Stimulated activated CD4-positive, alpha-beta T cell treated with anti-CD3 and anti-CD28 coated beads, Interleukin-1b, Interleukin-23, amount 100 ng/mL, for 48 hours (primary cell): ENCODE results near the gene EML6.

ENCODE experiments used
- DNase-seq: peaks from one replicate; pipeline ENCODE4 v3.0.0-alpha.2; 2020

The EML6 gene

GRCh38 chr2:54920660-54921059 is 197.2 kb downstream of the EML6 start:
- no peak for DNase-seq

GRCh38 chr2:54924121-54924520 is 200.7 kb downstream of the EML6 start:
- DNase-seq: no peak

- no peak for DNase-seq
These were observed 201.6 kb downstream of the EML6 start for GRCh38 chr2:54925022-54925421.

- no peak for DNase-seq
These were observed 203.8 kb downstream of the EML6 start for GRCh38 chr2:54927085-54927750.

- no peak for DNase-seq
These were observed 204.5 kb downstream of the EML6 start for GRCh38 chr2:54927751-54928615.

- no peak for DNase-seq
These were observed 205.3 kb downstream of the EML6 start for GRCh38 chr2:54928719-54929118.

- DNase-seq: no peak
These were observed 208.0 kb downstream of the EML6 start for GRCh38 chr2:54931473-54931872.

- no peak for DNase-seq
These were observed 211.9 kb downstream of the EML6 start for GRCh38 chr2:54935389-54935788.

GRCh38 chr2:54936766-54937165 is 213.3 kb downstream of the EML6 start:
- no peak for DNase-seq

- DNase-seq: no peak
These were observed 216.1 kb downstream of the EML6 start for GRCh38 chr2:54939446-54940118.

- no peak for DNase-seq
These were observed 217.3 kb downstream of the EML6 start for GRCh38 chr2:54940723-54941122.

GRCh38 chr2:54941248-54941984 is 218.0 kb downstream of the EML6 start:
- DNase-seq: no peak

- DNase-seq: peak; percentile 5
These were observed 218.9 kb downstream of the EML6 start for GRCh38 chr2:54942373-54942772.

GRCh38 chr2:54944724-54945326 is 221.4 kb downstream of the EML6 start:
- DNase-seq: no peak

GRCh38 chr2:54945391-54946219 is 222.1 kb downstream of the EML6 start:
- DNase-seq: peak; percentile 54

- no peak for DNase-seq
These were observed 222.9 kb downstream of the EML6 start for GRCh38 chr2:54946220-54946805.

- no peak for DNase-seq
These were observed 223.7 kb downstream of the EML6 start for GRCh38 chr2:54947136-54947535.

- no peak for DNase-seq
These were observed 224.2 kb downstream of the EML6 start for GRCh38 chr2:54947646-54948045.

GRCh38 chr2:54948120-54948519 is 224.7 kb downstream of the EML6 start:
- no peak for DNase-seq

GRCh38 chr2:54949431-54949830 is 226.0 kb downstream of the EML6 start:
- no peak for DNase-seq

- DNase-seq: no peak
These were observed 227.3 kb downstream of the EML6 start for GRCh38 chr2:54950811-54951210.
